Endothelial cell of umbilical vein (primary cell): ENCODE data around the gene MINDY4B. TPM values are rescaled to one million over a fixed set of nuclear protein-coding genes. Genes with fewer than 3 reads are reported as not detected.

Experiments used
- BruUV-seq: library from RNA; stranded (reverse); fragments of 400-500 nt; replicated peaks from 2 replicates; lab custom pipeline; 2021; lab: Mats Ljungman, UMichigan
- CTCF ChIA-PET: fragments of 300-600, 350-600 bp; sonication (Branson Sonifier 250); formaldehyde crosslinking; loops from one replicate; lab custom pipeline; 2021; ENCODE audit warnings: antibody characterized with exemption, inconsistent platforms; lab: Charles Lee
- POLR2A ChIA-PET: fragments of 300-600, 350-600 bp; sonication (Branson Sonifier 250); formaldehyde crosslinking; loops from one replicate; lab custom pipeline; 2021; ENCODE audit warnings: antibody characterized with exemption, inconsistent platforms; lab: Charles Lee
- DNase-seq: peaks from one replicate; pipeline ENCODE4 v3.0.0-alpha.2; 2011; ENCODE audit warnings: low read depth, low spot score
- FAIRE-seq: peaks from 2 replicates; lab custom pipeline; 2011; peaks lifted over from hg19 to GRCh38; lab: Jason Lieb, UNC
- H2AFZ ChIP-seq: 2 replicates; pipeline ENCODE4 v1.6.0; 2012; ENCODE audit warnings: low read depth, low read length, control low read depth, inconsistent platforms
- H3K27ac ChIP-seq: 2 replicates; pipeline ENCODE4 v1.5.1; 2011; ENCODE audit warnings: low read depth, mild to moderate bottlenecking, control low read depth, low read length, moderate library complexity; ENCODE audit not compliant: insufficient read depth
- H3K27me3 ChIP-seq, 2 experiments: 2 replicates each; pipeline versions ENCODE4 v1.6.0 to v1.6.1; 2011; ENCODE audit warnings: low read length in 2 of 2, mixed read lengths in 1 of 2; ENCODE audit not compliant: control insufficient read depth in 2 of 2, insufficient read depth in 2 of 2
- H3K36me3 ChIP-seq, 2 experiments: 2 replicates in 1 of 2; 3 replicates in 1 of 2; pipeline ENCODE4 v1.5.1; 2011; ENCODE audit warnings: low read length in 2 of 2, mild to moderate bottlenecking in 1 of 2, moderate library complexity in 1 of 2; ENCODE audit not compliant: control insufficient read depth in 2 of 2, insufficient read depth in 2 of 2; ENCODE audit errors: extremely low read depth in 1 of 2
- H3K4me1 ChIP-seq: 3 replicates; pipeline ENCODE4 v1.5.1; 2011; ENCODE audit warnings: mild to moderate bottlenecking, low read length; ENCODE audit not compliant: control insufficient read depth, insufficient read depth; ENCODE audit errors: extremely low read depth
- H3K4me2 ChIP-seq: 2 replicates; pipeline ENCODE4 v1.6.1; 2011; ENCODE audit warnings: low read length, control low read depth, mixed read lengths; ENCODE audit not compliant: insufficient read depth
- H3K4me3 ChIP-seq, 3 experiments: fragments of 200-600 bp in 1 of 3; sonication (generic), shearing (Covaris generic) in 1 of 3; replicated peaks in 1 of 3; 2 replicates each; pipeline ENCODE4 v1.5.1; 2011 to 2016; ENCODE audit warnings: control low read depth in 3 of 3, low read length in 3 of 3, mild to moderate bottlenecking in 2 of 3, inconsistent platforms in 1 of 3, low read depth in 1 of 3, moderate library complexity in 1 of 3; ENCODE audit not compliant: insufficient read depth in 1 of 3
- H3K79me2 ChIP-seq: 2 replicates; pipeline ENCODE4 v1.6.0; 2012; ENCODE audit warnings: low read length, inconsistent platforms; ENCODE audit not compliant: control insufficient read depth, insufficient read depth
- H3K9ac ChIP-seq: replicated peaks from 2 replicates; pipeline ENCODE3; 2011; ENCODE audit warnings: low read length, control low read depth; ENCODE audit not compliant: insufficient read depth; ENCODE audit errors: extremely low read depth
- H3K9me1 ChIP-seq: replicated peaks from 3 replicates; pipeline ENCODE4 v1.6.0; 2011; ENCODE audit warnings: mild to moderate bottlenecking, low read length; ENCODE audit not compliant: control insufficient read depth, insufficient read depth; ENCODE audit errors: extremely low read depth
- H3K9me3 ChIP-seq: replicated peaks from 2 replicates; pipeline ENCODE4 v1.5.1; 2012; ENCODE audit warnings: low read length, inconsistent platforms; ENCODE audit not compliant: control insufficient read depth, insufficient read depth
- H4K20me1 ChIP-seq: replicated peaks from 2 replicates; pipeline ENCODE3; 2011; ENCODE audit warnings: mild to moderate bottlenecking, low read length; ENCODE audit not compliant: control insufficient read depth, insufficient read depth; ENCODE audit errors: extremely low read depth
- CTCF ChIP-seq, 2 donors: IDR thresholded peaks; 1 replicate in 1 of 2; 2 replicates in 1 of 2; pipeline ENCODE4 v1.5.1; 2011; ENCODE audit warnings: low read length in 2 of 2, mild to moderate bottlenecking in 2 of 2, moderate library complexity in 2 of 2, control low read depth in 1 of 2, inconsistent platforms in 1 of 2, low read depth in 1 of 2; ENCODE audit not compliant: insufficient read depth in 1 of 2; ENCODE audit errors: extremely low read depth in 1 of 2
- EZH2 ChIP-seq: IDR thresholded peaks from 2 replicates; pipeline ENCODE4 v1.6.1; 2012; ENCODE audit warnings: borderline replicate concordance, low read depth, mild to moderate bottlenecking, moderate library complexity, low read length, inconsistent platforms; ENCODE audit not compliant: severe bottlenecking
- FOS ChIP-seq: IDR thresholded peaks from 2 replicates; pipeline ENCODE4 v1.6.1; 2011; ENCODE audit warnings: mild to moderate bottlenecking, low read length, moderate library complexity, borderline replicate concordance; ENCODE audit not compliant: insufficient read depth
- GATA2 ChIP-seq: IDR thresholded peaks from 2 replicates; pipeline ENCODE4 v1.7.0; 2011; ENCODE audit warnings: low read depth, mild to moderate bottlenecking, moderate library complexity, mixed read lengths, low read length; ENCODE audit not compliant: insufficient read length, insufficient read depth
- JUN ChIP-seq: IDR thresholded peaks from 2 replicates; pipeline ENCODE4 v1.6.1; 2011; ENCODE audit warnings: borderline replicate concordance, low read depth; ENCODE audit not compliant: insufficient read length, insufficient read depth
- MAX ChIP-seq: IDR thresholded peaks from 2 replicates; pipeline ENCODE4 v1.6.1; 2011; ENCODE audit not compliant: insufficient read depth, insufficient read length
- MYC ChIP-seq: IDR thresholded peaks from one replicate; pipeline ENCODE4 v1.6.1; 2011; ENCODE audit warnings: mild to moderate bottlenecking, low read depth, low read length
- POLR2AphosphoS5 ChIP-seq: IDR thresholded peaks from 2 replicates; pipeline ENCODE4 v1.6.1; 2012; ENCODE audit warnings: low read depth, mild to moderate bottlenecking, control low read depth, low read length, moderate library complexity; ENCODE audit not compliant: insufficient read depth
- dilution Hi-C: fragments of 300-500 bp; cut with MboI; formaldehyde crosslinking; loops from one replicate; pipeline ENCODE4 v1.15.0; 2019; ENCODE audit warnings: low sequenced_read_pairs; ENCODE audit not compliant: extremely low pct_ligation_motif_present
- intact Hi-C: fragments of 100-400 bp; cut with micrococcal nuclease; formaldehyde crosslinking; loops from one replicate; pipeline ENCODE4 v1.10.0; 2022
- polyA plus RNA-seq, 4 experiments: library from polyadenylated mRNA; depleted of rRNA in 3 of 4; stranded (reverse) in 3 of 4; unstranded in 1 of 4; fragments of >200 nt; gene quantifications; 2 replicates each; pipeline versions ENCODE4 v1.2.1 to v1.2.3, GENCODE V29; 2011 to 2012; ENCODE audit warnings: missing spikeins in 1 of 4
- total RNA-seq: library from RNA; stranded (reverse); gene quantifications from 2 replicates; pipeline ENCODE4 v1.2.3, GENCODE V29; 2021

The MINDY4B gene
- total and polyA plus RNA-seq, 2 donors (not counting 3 experiments of a cell fraction or from before 2014, with no cell fraction given): not detected

- no peaks in the 10 kb centered on the region for H4K20me1 ChIP-seq
- H2AFZ ChIP-seq: no peak overlapping the region
- no peak for FAIRE-seq
- H3K4me3 ChIP-seq: no peak overlapping the region
- dilution Hi-C loops (no loop called here), intact Hi-C loops (no loop called here)
- peaks cover 0 to 4% of the 10 kb centered on the region in 2 experiments for H3K27me3 ChIP-seq
- TF ChIP-seq POLR2AphosphoS5: no peak
- no peak for TF ChIP-seq MYC
- no peak for TF ChIP-seq EZH2
- TF ChIP-seq JUN: no peak
- TF ChIP-seq CTCF (IDR thresholded peaks at IDR 0.05; ENCODE audit: extremely low read depth in 1 of 2, insufficient read depth in 1 of 2, low read depth in 1 of 2, low read length in 2 of 2): no peak
- TF ChIP-seq MAX: no peak
- no peak for TF ChIP-seq GATA2
- no peak for TF ChIP-seq FOS
- POLR2A ChIA-PET: no interaction called here
- CTCF ChIA-PET: no interaction called here
- H3K9me3 ChIP-seq: no peaks in the 10 kb centered on the region
- BruUV-seq: no TSS peak
- H3K79me2 ChIP-seq: no peaks in the 10 kb centered on the region
- no peaks in the 10 kb centered on the region for H3K4me1 ChIP-seq
- H3K9ac ChIP-seq: no peak overlapping the region
- DNase-seq: no peak
- no peaks in the 10 kb centered on the region for H3K9me1 ChIP-seq
- H3K36me3 ChIP-seq: no peaks in the 10 kb centered on the region
- no peak overlapping the region for H3K4me2 ChIP-seq
- H3K27ac ChIP-seq: no peak overlapping the region
These were observed 82.6 kb downstream of the MINDY4B start for GRCh38 chr3:150822636-150823035.

Other genes with a start within 250 kb of the MINDY4B start
- gene ERICH6, start 201.5 kb downstream of the MINDY4B start, total RNA-seq: not detected in 2 replicates
- not detected in 2 replicates for gene ERICH6, start 201.5 kb downstream of the MINDY4B start, polyA plus RNA-seq
- 16.0 and 16.7 TPM in 2 replicates for gene SIAH2, start 142.3 kb downstream of the MINDY4B start, total RNA-seq
- 25.1 and 45.8 TPM in 2 replicates for gene SIAH2, start 142.3 kb downstream of the MINDY4B start, polyA plus RNA-seq
- gene CLRN1, start 67.3 kb upstream of the MINDY4B start, total RNA-seq: not detected in 2 replicates
- not detected in 2 replicates for gene CLRN1, start 67.3 kb upstream of the MINDY4B start, polyA plus RNA-seq
- gene MED12L, start 180.2 kb upstream of the MINDY4B start, total RNA-seq: 0.23 and 0.27 TPM in 2 replicates
- gene MED12L, start 180.2 kb upstream of the MINDY4B start, polyA plus RNA-seq: 0.03 TPM in 2 replicates